Loucy (cell line): ENCODE measurements around the gene SAG.

Source experiments
- CTCF ChIP-seq: fragments of 200-600 bp; sonication (generic); conservative IDR thresholded peaks from 2 replicates; pipeline ENCODE4 v1.5.1; 2014; ENCODE audit warnings: mild to moderate bottlenecking, antibody characterized with exemption, low read length
- EZH2phosphoT487 ChIP-seq: fragments of 200-600 bp; IDR thresholded peaks from 2 replicates; pipeline ENCODE4 v1.6.1; 2018; ENCODE audit warnings: antibody characterized with exemption, mild to moderate bottlenecking, moderate library complexity, borderline replicate concordance

- TF ChIP-seq CTCF (no peak), EZH2phosphoT487 (no peak)
Observed at GRCh38 chr2:233263045-233263570, 44.5 kb upstream of the SAG start.
